Uterine smooth muscle cell (primary cell): Measurements from ENCODE around the gene PTH1R. TPM values are rescaled to one million over a fixed set of nuclear protein-coding genes. Genes with fewer than 3 reads are reported as not detected.

Experiments
- total RNA-seq: library from RNA; depleted of rRNA; stranded (reverse); fragments of >200 nt; gene quantifications from 2 replicates; pipeline ENCODE4 v1.2.3, GENCODE V29; 2014

The PTH1R gene
- 1.00 and 1.1 TPM in 2 replicates for total RNA-seq

GRCh38 chr3:46877406-46878125 lies at the start of gene PTH1R:
PTH1R (plus strand) TSS chr3:46877721; CDS start chr3:46883560, 5,839 bp downstream.

GRCh38 chr3:46863261-46863782 lies 14.2 kb upstream of the PTH1R start, which contains the start of gene MYL3:
MYL3 (minus strand) TSS chr3:46863444; CDS start chr3:46863390, 54 bp downstream.

Other genes with a start within 250 kb of the PTH1R start
- 1.4 and 1.9 TPM in 2 replicates for gene ALS2CL, start 184.0 kb upstream of the PTH1R start, total RNA-seq
- gene TMIE, start 176.3 kb upstream of the PTH1R start, total RNA-seq = under 0.01 and 0.12 TPM in 2 replicates
- gene PRSS50, start 159.9 kb upstream of the PTH1R start, total RNA-seq = 0.12 TPM in 1 of 2 replicates, not detected in the other
- gene MYL3, start 14.3 kb upstream of the PTH1R start, total RNA-seq = not detected in 2 replicates
- 30.6 and 33.2 TPM in 2 replicates for gene CCDC12, start 99.0 kb downstream of the PTH1R start, total RNA-seq
- gene NBEAL2, start 101.9 kb downstream of the PTH1R start, total RNA-seq = 4.5 and 5.2 TPM in 2 replicates